Subcutaneous abdominal adipose tissue (tissue), 5 donors: ENCODE results near the gene TINCR.

ENCODE experiments used
- H3K27ac ChIP-seq: one replicate; pipeline ENCODE4 v1.7.0; 2013; ENCODE audit warnings: low read depth, mild to moderate bottlenecking, inconsistent platforms, low read length, moderate library complexity
- H3K27me3 ChIP-seq, 5 donors: one replicate each; pipeline ENCODE4 v1.7.0; 2013; ENCODE audit warnings: low read length in 5 of 5, inconsistent platforms in 1 of 5; ENCODE audit not compliant: control insufficient read depth in 5 of 5, insufficient read depth in 4 of 5
- H3K36me3 ChIP-seq, 5 donors: one replicate each; pipeline ENCODE4 v1.7.0; 2013; ENCODE audit warnings: low read length in 5 of 5; ENCODE audit not compliant: control insufficient read depth in 5 of 5, insufficient read depth in 5 of 5
- H3K4me1 ChIP-seq, 5 donors: one replicate each; pipeline ENCODE4 v1.7.0; 2013; ENCODE audit warnings: low read length in 5 of 5, mild to moderate bottlenecking in 3 of 5, moderate library complexity in 1 of 5; ENCODE audit not compliant: control insufficient read depth in 5 of 5, insufficient read depth in 5 of 5
- H3K4me3 ChIP-seq, 5 donors: one replicate each; pipeline ENCODE4 v1.7.0; 2013; ENCODE audit warnings: low read length in 5 of 5, low read depth in 1 of 5
- H3K9ac ChIP-seq, 5 donors: one replicate each; pipeline ENCODE4 v1.7.0; 2013; ENCODE audit warnings: low read length in 5 of 5, mild to moderate bottlenecking in 4 of 5, moderate library complexity in 3 of 5
- H3K9me3 ChIP-seq, 5 donors: one replicate each; pipeline ENCODE4 v1.7.0; 2013; ENCODE audit warnings: low read length in 5 of 5; ENCODE audit not compliant: control insufficient read depth in 5 of 5
- donor health status: healthy.
- donor health status: healthy.
- donor health status: healthy.
- donor health status: healthy.
- donor health status: healthy.

TINCR gene

DNA sequence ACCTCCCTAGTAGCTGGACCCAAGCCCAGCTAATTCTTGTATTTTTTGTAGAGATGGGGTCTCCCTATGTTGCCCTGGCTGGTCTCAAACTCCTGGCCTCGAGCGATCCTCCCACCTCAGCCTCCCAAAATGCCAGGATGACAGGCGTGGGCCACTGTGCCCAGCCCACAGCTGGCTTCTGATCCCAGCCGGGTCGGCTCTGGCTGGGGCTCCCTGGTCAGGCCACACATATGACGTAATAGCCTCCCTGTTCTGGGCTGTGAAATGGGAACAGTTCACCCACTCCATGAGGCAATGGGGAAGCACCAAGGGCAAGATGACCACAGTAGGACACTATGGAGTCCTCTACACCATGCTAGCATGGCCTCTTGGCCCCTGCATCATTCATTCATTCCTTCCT lies 41.1 kb downstream of the TINCR start:
- no peak overlapping the region for H3K4me3 ChIP-seq
- no peak overlapping the region for H3K27ac ChIP-seq
- H3K9ac ChIP-seq = no peak overlapping the region
- H3K4me1 ChIP-seq = no peaks in the 10 kb centered on the region
- peaks cover 4 to 28% (median 18%) of the 10 kb centered on the region in 5 donors for H3K27me3 ChIP-seq
- no peaks in the 10 kb centered on the region for H3K9me3 ChIP-seq
- H3K36me3 ChIP-seq = no peaks in the 10 kb centered on the region

DNA sequence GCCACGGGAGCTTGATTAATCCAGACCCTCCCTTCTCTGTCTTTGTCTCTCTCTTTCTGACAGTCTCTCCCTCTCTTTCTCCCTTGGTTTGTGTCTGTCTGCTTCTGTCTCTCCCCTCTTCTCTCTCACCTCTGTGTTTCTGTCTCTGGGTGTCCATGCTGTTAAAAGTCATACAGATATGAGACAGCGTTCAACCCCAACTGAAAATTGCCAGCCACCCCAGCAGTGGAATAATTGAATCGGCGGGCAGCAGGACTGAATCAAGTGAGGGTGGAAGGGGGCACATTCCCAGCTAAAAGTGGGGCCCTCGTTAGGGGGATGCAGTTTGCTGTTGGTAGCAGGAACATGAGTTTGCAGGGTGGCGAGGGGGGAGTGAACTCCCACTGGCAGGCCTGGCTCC lies 43.7 kb downstream of the TINCR start:
- H3K27me3 ChIP-seq = peaks cover 4 to 29% (median 18%) of the 10 kb centered on the region in 5 donors
- H3K9ac ChIP-seq = no peak overlapping the region
- no peak overlapping the region for H3K4me3 ChIP-seq

DNA sequence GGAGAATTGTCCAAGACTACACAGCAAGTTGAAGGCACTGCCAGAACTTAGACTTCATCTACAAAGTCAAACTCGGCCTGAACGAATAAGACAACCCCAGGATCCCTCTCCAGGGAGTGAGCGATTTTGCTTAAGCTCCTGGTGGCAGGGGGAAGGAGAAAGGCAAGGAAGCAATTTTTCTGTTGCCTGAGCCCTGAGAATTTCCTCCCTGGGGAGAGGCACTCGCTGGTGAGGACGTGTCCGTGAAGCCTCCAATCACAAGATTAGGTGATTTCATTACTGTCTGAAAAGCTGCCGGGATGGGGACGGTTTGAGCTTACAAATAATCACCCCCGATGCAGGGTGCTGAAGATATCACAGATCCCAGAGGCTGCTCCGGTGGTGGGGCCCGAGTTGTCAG lies 45.6 kb downstream of the TINCR start:
- Histone ChIP-seq H3K27me3 (peaks cover 4 to 29% (median 18%) of the 10 kb centered on the region in 5 donors), H3K9ac (no peak overlapping the region), H3K9me3 (peaks cover 5 to 15% (median 12%) of the 10 kb centered on the region in 5 donors), H3K36me3 (no peaks in the 10 kb centered on the region), H3K4me1 (no peaks in the 10 kb centered on the region), H3K4me3 (no peak overlapping the region), H3K27ac (no peak overlapping the region)

More for the DNA sequence above, 43.7 kb downstream of the TINCR start:
- Histone ChIP-seq H3K27ac (no peak overlapping the region), H3K9me3 (peaks cover 5 to 10% (median 9%) of the 10 kb centered on the region in 5 donors), H3K4me1 (no peaks in the 10 kb centered on the region), H3K36me3 (no peaks in the 10 kb centered on the region)

DNA sequence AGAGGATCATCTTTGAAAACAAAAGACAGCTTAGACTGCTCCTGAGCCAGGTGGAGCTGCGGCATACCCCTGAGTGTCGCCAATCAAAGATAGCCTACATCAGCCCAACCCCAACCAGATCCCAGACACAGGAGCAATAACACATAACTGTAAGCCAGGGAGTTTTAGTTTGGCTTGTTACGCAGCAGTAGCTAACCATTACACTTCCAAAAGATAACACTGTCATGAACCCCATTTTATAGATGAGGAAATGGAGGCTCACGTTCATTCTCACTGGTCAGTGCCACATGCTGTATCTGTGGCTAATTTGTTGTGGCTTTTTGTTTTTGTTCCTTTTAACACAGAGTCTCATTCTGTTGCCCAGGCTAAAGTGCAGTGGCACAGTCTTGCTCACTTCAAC lies 47.3 kb downstream of the TINCR start:
- Histone ChIP-seq H3K36me3 (no peaks in the 10 kb centered on the region), H3K9me3 (peaks cover 5 to 31% (median 27%) of the 10 kb centered on the region in 5 donors), H3K4me3 (no peak overlapping the region), H3K27ac (no peak overlapping the region), H3K27me3 (peaks cover 4 to 19% (median 12%) of the 10 kb centered on the region in 5 donors), H3K4me1 (no peaks in the 10 kb centered on the region), H3K9ac (no peak overlapping the region)

DNA sequence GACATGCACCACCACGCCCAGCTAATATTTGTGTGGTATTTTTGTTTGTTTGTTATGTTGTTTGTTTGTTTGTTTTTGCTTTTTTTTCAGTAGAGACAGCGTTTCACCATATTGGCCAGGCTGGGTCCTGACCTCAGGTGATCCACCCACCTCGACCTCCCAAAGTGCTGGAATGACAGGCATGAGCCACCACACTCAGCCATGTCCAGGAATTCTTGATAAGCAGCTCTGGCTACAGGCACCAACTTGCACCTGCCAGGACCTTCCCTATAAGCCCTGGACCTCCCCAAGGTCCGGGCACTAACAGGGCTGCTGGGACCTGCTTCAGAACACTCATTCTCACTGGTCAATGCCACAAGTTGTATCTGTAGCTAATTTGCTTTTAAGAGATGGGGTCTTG lies 48.7 kb downstream of the TINCR start:
- Histone ChIP-seq H3K4me3 (no peak overlapping the region), H3K9ac (no peak overlapping the region), H3K27ac (no peak overlapping the region), H3K9me3 (peaks cover 5 to 41% (median 35%) of the 10 kb centered on the region in 5 donors), H3K27me3 (peaks cover 4 to 15% (median 10%) of the 10 kb centered on the region in 5 donors), H3K4me1 (no peaks in the 10 kb centered on the region), H3K36me3 (no peaks in the 10 kb centered on the region)

DNA sequence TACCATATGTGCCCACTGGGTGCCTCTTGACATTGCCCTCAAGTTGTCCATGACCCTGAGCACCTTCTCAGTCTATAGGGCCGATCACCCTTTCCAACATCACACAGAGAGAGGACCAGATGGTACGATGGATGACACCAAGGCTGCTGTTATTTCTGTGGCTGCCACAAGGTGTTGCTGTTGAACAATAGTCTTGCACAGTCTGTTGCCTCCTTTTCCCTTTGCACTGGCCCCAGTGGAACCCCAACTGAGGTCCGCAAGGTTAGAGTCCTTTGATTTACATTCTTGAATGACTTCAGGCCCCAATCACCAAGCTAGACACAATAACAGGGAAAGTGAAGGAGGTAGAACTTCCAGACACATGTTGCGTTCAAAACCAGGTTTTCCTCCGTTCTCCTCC lies 52.0 kb downstream of the TINCR start:
- no peak overlapping the region for H3K9ac ChIP-seq
- no peak overlapping the region for H3K27ac ChIP-seq
- peaks cover 5 to 42% (median 33%) of the 10 kb centered on the region in 5 donors for H3K9me3 ChIP-seq
- H3K27me3 ChIP-seq = peaks cover 0 to 9% (median 4%) of the 10 kb centered on the region in 5 donors
- no peaks in the 10 kb centered on the region for H3K4me1 ChIP-seq
- H3K4me3 ChIP-seq = peak overlapping the region in 2 of 5 donors; percentile 9 to 42
- no peaks in the 10 kb centered on the region for H3K36me3 ChIP-seq

DNA sequence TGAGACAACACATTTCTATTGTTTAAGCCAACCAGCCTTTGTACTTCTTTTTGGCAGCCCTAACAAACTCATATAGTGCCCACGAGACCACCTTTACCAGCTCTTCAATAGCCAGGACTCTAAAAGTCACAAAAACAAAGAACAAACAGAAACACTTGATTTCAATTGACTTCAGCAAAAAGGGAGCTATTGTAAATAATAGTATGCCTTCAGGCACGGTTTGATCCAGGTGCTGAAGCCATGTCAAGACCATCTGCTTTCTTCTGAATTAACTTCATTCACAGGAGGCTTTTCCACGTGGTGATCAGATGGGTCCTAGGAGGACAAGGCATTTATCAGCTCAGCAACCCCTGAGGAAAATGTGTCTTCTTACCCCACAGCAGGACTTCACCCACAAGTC lies 53.8 kb downstream of the TINCR start:
- Histone ChIP-seq H3K4me1 (no peaks in the 10 kb centered on the region), H3K9ac (no peak overlapping the region), H3K36me3 (no peaks in the 10 kb centered on the region), H3K27me3 (peaks cover 0 to 4% (median 4%) of the 10 kb centered on the region in 5 donors), H3K27ac (no peak overlapping the region), H3K4me3 (no peak overlapping the region), H3K9me3 (peaks cover 0 to 37% (median 28%) of the 10 kb centered on the region in 5 donors)

DNA sequence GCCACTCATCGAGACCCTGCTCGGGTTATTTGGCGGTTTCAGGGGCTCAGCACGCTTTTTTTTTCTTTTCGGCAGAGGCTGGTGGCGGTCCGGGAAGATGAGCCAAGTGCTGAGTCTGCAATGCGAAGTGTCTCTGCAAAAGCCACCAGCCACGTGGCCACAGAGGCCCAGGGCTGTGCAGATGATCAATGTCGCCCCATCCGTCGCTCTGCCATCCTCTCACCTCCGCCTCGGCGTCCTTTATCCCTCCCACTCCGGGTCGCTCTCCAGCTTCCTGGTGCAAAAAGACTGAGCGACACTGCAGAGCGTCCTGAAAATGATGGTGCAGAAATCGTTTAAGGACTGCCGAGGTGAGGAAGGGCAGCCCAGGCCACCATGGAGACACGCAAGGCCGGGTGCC lies 55.0 kb downstream of the TINCR start:
- no peaks in the 10 kb centered on the region for H3K36me3 ChIP-seq

More for the DNA sequence above, 55.0 kb downstream of the TINCR start:
- H3K27me3 ChIP-seq = peaks cover 0 to 4% (median 4%) of the 10 kb centered on the region in 5 donors
- H3K9ac ChIP-seq = no peak overlapping the region
- H3K9me3 ChIP-seq = peaks cover 0 to 37% (median 27%) of the 10 kb centered on the region in 5 donors
- H3K27ac ChIP-seq = no peak overlapping the region
- no peaks in the 10 kb centered on the region for H3K4me1 ChIP-seq
- H3K4me3 ChIP-seq = no peak overlapping the region
